Mucosa of descending colon (tissue), 3 donors: ENCODE results near the gene ENPP7. TPM values are rescaled to one million over a fixed set of nuclear protein-coding genes. Genes with fewer than 3 reads are reported as not detected.

Source experiments
- ATAC-seq: fragments of 200-7000 bp; cut with Tn5 transposase; one replicate; pipeline ENCODE4 v1.9.1; 2020; ENCODE audit warnings: mild to moderate bottlenecking, moderate library complexity
- DNase-seq, 3 donors: peaks; one replicate each; pipeline ENCODE4 v3.0.0-alpha.2; 2020
- H3K36me3 ChIP-seq: fragments of 200-600 bp; one replicate; pipeline ENCODE4 v1.8.0; 2021; ENCODE audit warnings: low read depth, mild to moderate bottlenecking
- H3K4me1 ChIP-seq: fragments of 200-600 bp; one replicate; pipeline ENCODE4 v1.8.0; 2021; ENCODE audit warnings: low read depth, mild to moderate bottlenecking
- H3K4me3 ChIP-seq: fragments of 200-600 bp; one replicate; pipeline ENCODE4 v1.8.0; 2021; ENCODE audit warnings: mild to moderate bottlenecking
- H3K9me3 ChIP-seq: fragments of 200-600 bp; one replicate; pipeline ENCODE4 v1.8.0; 2021; ENCODE audit warnings: mild to moderate bottlenecking
- intact Hi-C, 2 donors: fragments of 100-400 bp; cut with DNase I in 1 of 2; cut with micrococcal nuclease in 1 of 2; formaldehyde crosslinking; loops; one replicate each; pipeline versions ENCODE4 v1.11.0 to v1.11.1; 2022; cut with DNase I, micrococcal nuclease
- total RNA-seq, 3 donors: library from RNA; stranded (reverse); fragmentation: NEBNext Ultra II Directional in 2 of 3; extraction: Animal tissue kit (Norgen Biotek cat#: 25700) in 2 of 3; gene quantifications; one replicate each; pipeline versions ENCODE4 v1.2.1 to v1.2.4, GENCODE V29; 2021 to 2023
- TF ChIP-seq, protein P1 (sequence below): fragments of 200-600 bp; IDR thresholded peaks from one replicate; pipeline ENCODE4 v1.8.0; 2022; ENCODE audit warnings: antibody characterized with exemption, mild to moderate bottlenecking
- donor health status: DM: no; HTN: no; CAD: no; lungs with moderate emphysema.
- donor health status: DM: no; HTN: no; CAD: no.
- donor health status: DM: no; HTN: yes; CAD: no.

Gene ENPP7
- total RNA-seq, 3 donors from 2014 or later = not detected

DNA sequence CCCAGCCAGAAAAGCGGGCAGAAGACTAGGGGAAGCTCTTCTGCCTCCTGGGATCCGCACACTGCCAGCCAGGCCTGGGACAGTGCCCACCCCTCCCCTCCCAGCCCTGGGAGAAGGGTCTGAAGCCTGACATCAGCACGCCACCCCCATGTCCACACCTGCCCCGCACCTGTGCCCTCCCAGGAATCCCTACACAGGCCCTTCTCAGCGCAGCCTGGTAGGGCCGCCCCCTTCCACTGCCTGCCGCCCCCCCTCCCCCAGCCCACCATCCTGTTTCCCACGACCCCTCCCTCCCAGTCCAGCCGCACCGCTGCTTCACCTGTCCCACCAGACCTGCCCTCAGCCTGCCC, 10.6 kb downstream of the ENPP7 start:
- intact Hi-C loops = no loop called here
- H3K4me3 ChIP-seq = no peak overlapping the region
- ATAC-seq (no peak), DNase-seq (no peak)
- TF ChIP-seq, protein P1, sequence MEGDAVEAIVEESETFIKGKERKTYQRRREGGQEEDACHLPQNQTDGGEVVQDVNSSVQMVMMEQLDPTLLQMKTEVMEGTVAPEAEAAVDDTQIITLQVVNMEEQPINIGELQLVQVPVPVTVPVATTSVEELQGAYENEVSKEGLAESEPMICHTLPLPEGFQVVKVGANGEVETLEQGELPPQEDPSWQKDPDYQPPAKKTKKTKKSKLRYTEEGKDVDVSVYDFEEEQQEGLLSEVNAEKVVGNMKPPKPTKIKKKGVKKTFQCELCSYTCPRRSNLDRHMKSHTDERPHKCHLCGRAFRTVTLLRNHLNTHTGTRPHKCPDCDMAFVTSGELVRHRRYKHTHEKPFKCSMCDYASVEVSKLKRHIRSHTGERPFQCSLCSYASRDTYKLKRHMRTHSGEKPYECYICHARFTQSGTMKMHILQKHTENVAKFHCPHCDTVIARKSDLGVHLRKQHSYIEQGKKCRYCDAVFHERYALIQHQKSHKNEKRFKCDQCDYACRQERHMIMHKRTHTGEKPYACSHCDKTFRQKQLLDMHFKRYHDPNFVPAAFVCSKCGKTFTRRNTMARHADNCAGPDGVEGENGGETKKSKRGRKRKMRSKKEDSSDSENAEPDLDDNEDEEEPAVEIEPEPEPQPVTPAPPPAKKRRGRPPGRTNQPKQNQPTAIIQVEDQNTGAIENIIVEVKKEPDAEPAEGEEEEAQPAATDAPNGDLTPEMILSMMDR = no peak
- no peaks in the 10 kb centered on the region for H3K36me3 ChIP-seq
- H3K4me1 ChIP-seq = peaks cover 8% of the 10 kb centered on the region
- no peaks in the 10 kb centered on the region for H3K9me3 ChIP-seq

DNA sequence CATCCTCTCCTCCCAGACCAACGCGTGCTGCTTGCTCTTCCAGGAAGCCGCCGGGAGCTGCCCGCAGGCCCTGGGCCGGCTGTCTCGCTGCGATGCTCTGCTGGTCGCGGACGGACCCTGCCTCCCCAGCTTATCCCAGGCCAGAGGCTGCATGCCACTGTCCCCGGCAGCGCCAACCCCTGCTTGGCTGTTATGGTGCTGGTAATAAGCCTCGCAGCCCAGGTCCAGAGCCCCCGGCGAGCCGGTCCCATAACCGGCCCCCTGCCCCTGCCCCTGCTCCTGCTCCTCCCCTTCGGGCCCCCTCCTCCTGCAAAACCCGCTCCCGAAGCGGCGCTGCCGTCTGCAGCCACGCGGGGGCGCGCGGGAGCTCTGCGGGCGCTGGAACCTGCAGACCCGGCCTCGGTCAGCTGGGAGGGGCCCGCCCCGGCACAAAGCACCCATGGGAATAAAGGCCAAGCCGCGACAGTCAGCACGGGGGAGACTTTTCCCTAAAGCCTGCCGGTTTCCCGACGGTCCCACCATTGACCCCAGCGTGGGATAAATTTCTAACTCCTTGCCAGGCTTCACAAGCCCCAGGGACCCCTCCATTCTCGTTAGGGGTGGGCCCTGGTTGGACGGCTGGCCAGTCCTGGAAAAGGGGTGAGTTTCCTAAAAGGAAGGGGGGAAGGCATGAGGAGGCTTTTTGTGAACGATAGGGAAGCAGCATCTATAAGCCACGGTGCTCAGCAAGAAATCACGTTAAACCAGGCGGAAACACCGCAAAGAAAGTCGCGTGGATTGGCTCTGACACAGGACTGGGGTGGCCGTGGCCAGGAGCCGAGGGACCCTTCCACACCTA, 11.2 kb downstream of the ENPP7 start:
- Histone ChIP-seq H3K4me1 (peaks cover 8% of the 10 kb centered on the region), H3K4me3 (no peak overlapping the region), H3K36me3 (no peaks in the 10 kb centered on the region), H3K9me3 (no peaks in the 10 kb centered on the region)
- TF ChIP-seq, protein P1 = peak; percentile 89
- peak; percentile 65 to 85 (median 79) for DNase-seq
- intact Hi-C loops = no loop called here
- peak; percentile 76 for ATAC-seq

DNA sequence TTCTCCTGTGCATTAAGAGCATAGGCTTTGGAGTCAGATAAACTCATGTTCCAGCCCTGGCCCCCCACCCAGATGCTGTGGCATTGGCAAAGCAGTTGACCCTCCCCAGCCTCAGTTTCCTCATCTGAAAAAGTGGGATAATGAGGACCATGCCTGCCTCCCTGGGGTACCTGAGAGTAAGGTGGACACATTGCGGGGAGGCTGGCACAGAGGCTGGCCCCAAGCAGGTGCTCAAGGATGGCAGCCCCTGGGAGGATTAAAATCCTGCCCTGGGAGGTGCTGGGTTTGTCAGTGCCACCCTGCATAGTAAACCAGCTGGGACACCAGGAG, 11.8 kb downstream of the ENPP7 start:
- intact Hi-C loops = no loop called here
- H3K4me3 ChIP-seq = no peak overlapping the region
- peaks cover 8% of the 10 kb centered on the region for H3K4me1 ChIP-seq

DNA sequence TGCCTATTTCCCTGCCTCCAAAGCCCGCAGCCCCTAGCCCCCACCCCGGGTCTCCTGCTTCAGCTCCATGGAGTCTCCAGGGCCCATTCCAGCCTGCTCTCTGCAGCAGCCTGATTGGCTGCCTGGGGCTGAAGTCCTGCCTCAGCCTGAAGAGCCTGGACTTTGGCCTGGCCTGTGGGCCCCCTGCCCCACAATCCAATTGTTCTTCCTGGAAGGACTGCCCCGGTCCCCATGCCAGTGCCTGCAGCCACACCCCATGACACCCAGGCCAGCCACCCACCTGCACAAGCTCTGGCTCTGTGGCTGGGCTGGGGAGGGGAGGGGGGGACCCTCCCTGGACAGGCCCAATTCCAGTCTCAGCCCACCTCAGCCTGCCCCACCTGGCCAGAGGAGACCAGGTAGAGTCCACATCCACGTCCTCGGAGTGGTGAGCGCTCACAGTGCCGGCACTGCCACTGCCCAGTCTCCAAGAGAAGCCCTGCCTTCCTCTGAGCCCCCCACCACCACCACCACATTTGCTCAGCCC, 12.3 kb downstream of the ENPP7 start:
- H3K4me1 ChIP-seq = peaks cover 8% of the 10 kb centered on the region
- TF ChIP-seq, protein P1 = no peak
- H3K4me3 ChIP-seq = no peak overlapping the region
- ATAC-seq (no peak), DNase-seq (no peak)
- no peaks in the 10 kb centered on the region for H3K9me3 ChIP-seq
- H3K36me3 ChIP-seq = no peaks in the 10 kb centered on the region
- intact Hi-C loops = no loop called here

More for the DNA sequence above, 11.8 kb downstream of the ENPP7 start:
- H3K36me3 ChIP-seq = no peaks in the 10 kb centered on the region
- no peaks in the 10 kb centered on the region for H3K9me3 ChIP-seq
- DNase-seq (no peak), ATAC-seq (no peak)
- TF ChIP-seq, protein P1 = no peak

DNA sequence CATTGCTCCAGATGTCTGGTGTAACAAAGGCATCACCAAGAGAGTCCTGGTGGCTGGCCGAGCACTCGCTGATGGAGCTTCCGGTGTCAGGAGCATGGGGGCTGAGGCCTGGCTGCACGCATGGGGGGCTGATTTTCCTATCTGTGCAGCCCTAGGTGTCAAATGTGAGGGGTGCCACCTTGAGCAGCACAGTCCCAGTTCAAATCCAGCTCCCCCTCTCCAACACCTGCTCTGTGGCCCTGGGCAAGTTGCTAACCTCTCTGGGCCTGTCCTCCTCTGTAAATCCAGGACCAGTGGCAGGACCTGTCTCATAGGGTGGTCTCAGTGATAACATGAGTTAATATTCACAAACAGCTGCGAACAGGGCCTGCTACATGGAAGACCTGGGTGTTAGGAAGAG, 12.9 kb downstream of the ENPP7 start:
- Histone ChIP-seq H3K9me3 (no peaks in the 10 kb centered on the region), H3K4me3 (no peak overlapping the region), H3K4me1 (peaks cover 8% of the 10 kb centered on the region), H3K36me3 (no peaks in the 10 kb centered on the region)
- intact Hi-C loops = no loop called here
- ATAC-seq (no peak), DNase-seq (no peak)
- TF ChIP-seq, protein P1 = no peak
